ENCODE results near the gene ST6GAL1. TPM values are rescaled to one million over a fixed set of nuclear protein-coding genes. Genes with fewer than 3 reads are reported as not detected.

ST6GAL1 gene
- total and polyA plus RNA-seq, 2 of the 4 experiments (the other 2 are of a cell fraction): 1.4 to 2.9 TPM

DNA sequence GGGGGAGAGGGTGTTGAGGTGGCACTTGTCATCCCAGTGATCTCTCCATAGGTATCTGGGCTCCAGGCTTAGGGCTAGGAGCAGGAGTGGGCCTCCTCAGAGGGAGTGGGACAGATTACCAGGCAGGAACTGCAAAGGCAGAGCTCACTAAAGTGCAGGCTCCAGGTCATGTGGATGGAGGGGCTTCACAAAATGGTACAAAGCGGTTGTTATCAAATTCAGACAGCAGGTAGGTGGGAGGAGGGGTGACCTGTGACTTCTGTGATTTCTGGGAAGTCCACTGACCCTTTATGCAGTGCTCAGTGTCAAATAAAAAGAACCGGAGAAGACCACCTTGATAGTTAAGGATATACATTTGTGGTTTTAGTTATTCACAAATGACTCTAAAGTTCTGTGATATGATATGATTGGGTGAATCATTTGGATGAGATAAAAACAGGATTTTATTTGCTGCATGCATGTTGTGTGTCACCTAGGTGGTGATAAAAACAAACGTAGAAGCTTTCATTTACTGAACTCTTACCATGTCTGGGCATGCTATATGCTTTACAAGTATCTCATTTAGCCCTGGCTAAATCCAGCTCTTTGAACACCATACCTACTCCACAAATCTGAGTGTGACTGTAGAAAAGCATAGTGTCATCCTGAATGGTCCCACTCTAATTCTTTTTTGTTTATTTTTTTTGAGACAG is 20.2 kb downstream of the ST6GAL1 start:
- TF ChIP-seq, protein P1, sequence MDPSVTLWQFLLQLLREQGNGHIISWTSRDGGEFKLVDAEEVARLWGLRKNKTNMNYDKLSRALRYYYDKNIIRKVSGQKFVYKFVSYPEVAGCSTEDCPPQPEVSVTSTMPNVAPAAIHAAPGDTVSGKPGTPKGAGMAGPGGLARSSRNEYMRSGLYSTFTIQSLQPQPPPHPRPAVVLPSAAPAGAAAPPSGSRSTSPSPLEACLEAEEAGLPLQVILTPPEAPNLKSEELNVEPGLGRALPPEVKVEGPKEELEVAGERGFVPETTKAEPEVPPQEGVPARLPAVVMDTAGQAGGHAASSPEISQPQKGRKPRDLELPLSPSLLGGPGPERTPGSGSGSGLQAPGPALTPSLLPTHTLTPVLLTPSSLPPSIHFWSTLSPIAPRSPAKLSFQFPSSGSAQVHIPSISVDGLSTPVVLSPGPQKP (IDR thresholded peaks at IDR 0.05; ENCODE audit: borderline replicate concordance, low read depth, low read length): no peak
- no peak for TF ChIP-seq CEBPB (IDR thresholded peaks at IDR 0.05; ENCODE audit: low read depth, low read length)
- TF ChIP-seq RCOR1 (IDR thresholded peaks at IDR 0.05; ENCODE audit: insufficient replicate concordance, low read length): no peak
- TF ChIP-seq NFE2L2 (IDR thresholded peaks at IDR 0.05; ENCODE audit: low read depth, low read length): no peak
- TF ChIP-seq RAD21 (IDR thresholded peaks at IDR 0.05; ENCODE audit: low read length): no peak
- no peak for TF ChIP-seq CHD1 (IDR thresholded peaks at IDR 0.05; ENCODE audit: low read depth, low read length)
- Histone ChIP-seq H4K8ac (ENCODE audit: low read depth in 2 of 2, low read length in 2 of 2) (no peak overlapping the region), H3K36me3 (ENCODE audit: control insufficient read depth, insufficient read depth, low read length) (no peaks in the 10 kb centered on the region), H3K18ac (ENCODE audit: low read depth, low read length) (no peak overlapping the region), H4K91ac (ENCODE audit: insufficient read depth, low read depth, low read length) (no peak overlapping the region), H2AFZ (replicated peaks; ENCODE audit: low read length, poor library complexity) (no peak overlapping the region), H2BK5ac (ENCODE audit: low read depth, low read length, poor library complexity, severe bottlenecking) (no peak overlapping the region), H2BK15ac (ENCODE audit: low read depth, low read length) (no peak overlapping the region), H3K9me1 (ENCODE audit: insufficient read depth, low read length) (no peaks in the 10 kb centered on the region), H2BK120ac (ENCODE audit: low read depth, low read length) (no peak overlapping the region), H2AK9ac (replicated peaks; ENCODE audit: low read depth, low read length, poor library complexity) (no peak overlapping the region), H3K9me3 (ENCODE audit: control insufficient read depth, insufficient read depth, low read length) (peaks cover 4% of the 10 kb centered on the region; the same call in 1 of the 2 replicates), H2BK20ac (ENCODE audit: low read depth, low read length) (no peak overlapping the region), H3K4me1 (ENCODE audit: control insufficient read depth, insufficient read depth, low read length) (peaks cover 4% of the 10 kb centered on the region; the same call in 1 of the 2 replicates), H3K4me2 (ENCODE audit: low read depth, low read length) (no peak overlapping the region), H3K4me3 (ENCODE audit: insufficient read depth, low read depth, low read length) (no peak overlapping the region), H2AK5ac (ENCODE audit: low read depth, low read length) (no peak overlapping the region), H4K20me1 (ENCODE audit: insufficient read depth, low read length) (no peaks in the 10 kb centered on the region), H3K27me3 (ENCODE audit: control insufficient read depth, insufficient read depth, low read length) (no peaks in the 10 kb centered on the region), H3K23ac (ENCODE audit: low read depth, low read length) (no peak overlapping the region), H4K5ac (ENCODE audit: low read depth, low read length) (no peak overlapping the region), H3K27ac (ENCODE audit: insufficient read depth, low read length) (no peak overlapping the region), H3K4ac (ENCODE audit: low read depth, low read length) (no peak overlapping the region), H3K9ac (ENCODE audit: low read depth, low read length) (no peak overlapping the region), H3K14ac (replicated peaks; ENCODE audit: low read depth, low read length) (no peak overlapping the region), H3K79me1 (ENCODE audit: low read depth in 1 of 2, low read length in 2 of 2) (no peaks in the 10 kb centered on the region), H3K56ac (ENCODE audit: extremely low read depth, insufficient read depth, low read length) (no peak overlapping the region)
- ChIA-PET CTCF (interaction anchor here (0.6 kb wide), 1 partner anchor 9 kb away, joined by 4 read pairs; no protein-coding TSS in a partner anchor), POLR2A (ENCODE audit: unreplicated experiment) (no interaction called here)
- WGBS, 2 experiments (ENCODE audit: extremely low coverage in 2 of 2, insufficient read length in 1 of 2): 71% methylated on average over 1 of the region's 3 CpGs; no CpG with 5 or more reads in 1 of the 2 experiments
- intact Hi-C loops (cut with micrococcal nuclease): no loop called here
- in situ Hi-C loops (cut with MboI; ENCODE audit: low sequenced_read_pairs): no loop called here
- no TSS peak for BruUV-seq (replicated peaks)
- dilution Hi-C loops (cut with HindIII; ENCODE audit: low sequenced_read_pairs, unreplicated experiment): no loop called here
- no peak for DNase-seq
- ATAC-seq (ENCODE audit: low read depth): no peak
